Right lobe of liver (tissue), 4 donors: Measurements from ENCODE around the gene KRT83.

Experiments
- POLR2A ChIP-seq: fragments of 450-650 bp; IDR thresholded peaks from one replicate; pipeline ENCODE4 v1.6.1; 2017; ENCODE audit warnings: antibody characterized with exemption, mild to moderate bottlenecking
- TF ChIP-seq, protein P1 (sequence below), 4 donors: fragments of 200-600 bp in 3 of 4; fragments of 450-650 bp in 1 of 4; IDR thresholded peaks; one replicate each; pipeline versions ENCODE4 v1.5.1 to v1.8.0; 2016 to 2022; ENCODE audit warnings: antibody characterized with exemption in 4 of 4, mild to moderate bottlenecking in 2 of 4
- donor health status: DM: no; HTN: no; CAD: no.
- donor health status: DM: no; HTN: no; CAD: no.
- donor health status: DM: no; HTN: yes; CAD: no.

- TF ChIP-seq, protein P1, sequence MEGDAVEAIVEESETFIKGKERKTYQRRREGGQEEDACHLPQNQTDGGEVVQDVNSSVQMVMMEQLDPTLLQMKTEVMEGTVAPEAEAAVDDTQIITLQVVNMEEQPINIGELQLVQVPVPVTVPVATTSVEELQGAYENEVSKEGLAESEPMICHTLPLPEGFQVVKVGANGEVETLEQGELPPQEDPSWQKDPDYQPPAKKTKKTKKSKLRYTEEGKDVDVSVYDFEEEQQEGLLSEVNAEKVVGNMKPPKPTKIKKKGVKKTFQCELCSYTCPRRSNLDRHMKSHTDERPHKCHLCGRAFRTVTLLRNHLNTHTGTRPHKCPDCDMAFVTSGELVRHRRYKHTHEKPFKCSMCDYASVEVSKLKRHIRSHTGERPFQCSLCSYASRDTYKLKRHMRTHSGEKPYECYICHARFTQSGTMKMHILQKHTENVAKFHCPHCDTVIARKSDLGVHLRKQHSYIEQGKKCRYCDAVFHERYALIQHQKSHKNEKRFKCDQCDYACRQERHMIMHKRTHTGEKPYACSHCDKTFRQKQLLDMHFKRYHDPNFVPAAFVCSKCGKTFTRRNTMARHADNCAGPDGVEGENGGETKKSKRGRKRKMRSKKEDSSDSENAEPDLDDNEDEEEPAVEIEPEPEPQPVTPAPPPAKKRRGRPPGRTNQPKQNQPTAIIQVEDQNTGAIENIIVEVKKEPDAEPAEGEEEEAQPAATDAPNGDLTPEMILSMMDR (IDR thresholded peaks at IDR 0.05), result no peak
- TF ChIP-seq POLR2A, result no peak
These were observed 3.6 kb downstream of the KRT83 start for GRCh38 chr12:52317468-52318052.
